Measurements from ENCODE around the gene DIAPH2. TPM values are rescaled to one million over a fixed set of nuclear protein-coding genes. Genes with fewer than 3 reads are reported as not detected.

The DIAPH2 gene
- total RNA-seq, 2 donors from 2014 or later = 39.5 to 53.1 TPM

GRCh38 chrX:97481228-97481627, 796.6 kb downstream of the DIAPH2 start:
- DNase-seq (ENCODE audit: low spot score) = no peak
- intact Hi-C loops (cut with DNase I) = no loop called here

GRCh38 chrX:97482666-97483300, 798.1 kb downstream of the DIAPH2 start:
- intact Hi-C loops (cut with DNase I) = no loop called here

GRCh38 chrX:97490656-97491055, 806.0 kb downstream of the DIAPH2 start:
- no peak for DNase-seq (ENCODE audit: low spot score)
- intact Hi-C loops (cut with DNase I) = no loop called here

More at GRCh38 chrX:97482666-97483300, 798.1 kb downstream of the DIAPH2 start:
- no peak for DNase-seq (ENCODE audit: low spot score)

- intact Hi-C loops (cut with DNase I) = no loop called here
- DNase-seq (ENCODE audit: low spot score) = no peak
These were observed 810.2 kb downstream of the DIAPH2 start for GRCh38 chrX:97494756-97495372.

- no peak for DNase-seq (ENCODE audit: low spot score)
- intact Hi-C loops (cut with DNase I) = no loop called here
These were observed 813.5 kb downstream of the DIAPH2 start for GRCh38 chrX:97498093-97498492.

- intact Hi-C loops (cut with DNase I) = no loop called here
- no peak for DNase-seq (ENCODE audit: low spot score)
These were observed 819.8 kb downstream of the DIAPH2 start for GRCh38 chrX:97504431-97504830.

GRCh38 chrX:97517763-97518162, 833.1 kb downstream of the DIAPH2 start:
- intact Hi-C loops (cut with DNase I) = no loop called here
- no peak for DNase-seq (ENCODE audit: low spot score)

- intact Hi-C loops (cut with DNase I) = no loop called here
These were observed 837.7 kb downstream of the DIAPH2 start for GRCh38 chrX:97522307-97522706.

GRCh38 chrX:97524340-97524739, 839.7 kb downstream of the DIAPH2 start:
- no peak for DNase-seq (ENCODE audit: low spot score)
- intact Hi-C loops (cut with DNase I) = no loop called here

More at GRCh38 chrX:97522307-97522706, 837.7 kb downstream of the DIAPH2 start:
- no peak for DNase-seq (ENCODE audit: low spot score)

- intact Hi-C loops (cut with DNase I) = no loop called here
- DNase-seq (ENCODE audit: low spot score) = no peak
These were observed 840.4 kb downstream of the DIAPH2 start for GRCh38 chrX:97524997-97525396.

- intact Hi-C loops (cut with DNase I) = no loop called here
- no peak for DNase-seq (ENCODE audit: low spot score)
These were observed 841.3 kb downstream of the DIAPH2 start for GRCh38 chrX:97525981-97526380.

- intact Hi-C loops (cut with DNase I) = no loop called here
- no peak for DNase-seq (ENCODE audit: low spot score)
These were observed 843.1 kb downstream of the DIAPH2 start for GRCh38 chrX:97527725-97528124.

- intact Hi-C loops (cut with DNase I) = no loop called here
- no peak for DNase-seq (ENCODE audit: low spot score)
These were observed 845.0 kb downstream of the DIAPH2 start for GRCh38 chrX:97529536-97530200.

GRCh38 chrX:97531825-97532224, 847.2 kb downstream of the DIAPH2 start:
- intact Hi-C loops (cut with DNase I) = no loop called here
- no peak for DNase-seq (ENCODE audit: low spot score)

GRCh38 chrX:97538745-97539144, 854.1 kb downstream of the DIAPH2 start:
- no peak for DNase-seq (ENCODE audit: low spot score)
- intact Hi-C loops (cut with DNase I) = no loop called here

- intact Hi-C loops (cut with DNase I) = no loop called here
- no peak for DNase-seq (ENCODE audit: low spot score)
These were observed 855.4 kb downstream of the DIAPH2 start for GRCh38 chrX:97539970-97540519.

GRCh38 chrX:97547877-97548578, 863.4 kb downstream of the DIAPH2 start:
- DNase-seq (ENCODE audit: low spot score) = no peak
- intact Hi-C loops (cut with DNase I) = no loop called here

GRCh38 chrX:97551821-97552220, 867.2 kb downstream of the DIAPH2 start:
- no peak for DNase-seq (ENCODE audit: low spot score)
- intact Hi-C loops (cut with DNase I) = no loop called here

GRCh38 chrX:97553833-97554232, 869.2 kb downstream of the DIAPH2 start:
- no peak for DNase-seq (ENCODE audit: low spot score)
- intact Hi-C loops (cut with DNase I) = no loop called here

- intact Hi-C loops (cut with DNase I) = no loop called here
- DNase-seq (ENCODE audit: low spot score) = no peak
These were observed 871.7 kb downstream of the DIAPH2 start for GRCh38 chrX:97556359-97556758.

Measured in posterior vena cava (tissue), 2 donors.